SK-N-SH (cell line): ENCODE data around the gene GPR15. TPM values are rescaled to one million over a fixed set of nuclear protein-coding genes. Genes with fewer than 3 reads are reported as not detected.

Experiments
- CTCF ChIA-PET: fragments of 300-600, 350-600 bp; formaldehyde crosslinking; extraction: SDS; loops from one replicate; lab custom pipeline; 2021; lab: Yijun Ruan, JAX
- POLR2A ChIA-PET: fragments of 350-600 bp; sonication (Branson Sonifier 250); formaldehyde crosslinking; extraction: SDS; loops from one replicate; lab custom pipeline; 2020; ENCODE audit warnings: antibody characterized with exemption, inconsistent platforms; lab: Yijun Ruan, JAX
- DNase-seq: peaks from one replicate; pipeline ENCODE4 v3.0.0; 2012
- H2AFZ ChIP-seq: fragments of 200-600 bp; sonication (generic); 2 replicates; pipeline ENCODE4 v1.8.1; 2016; ENCODE audit warnings: antibody characterized with exemption, mild to moderate bottlenecking, low read depth
- H3F3A ChIP-seq: fragments of 200-600 bp; sonication (generic); replicated peaks from 2 replicates; pipeline ENCODE3; 2016; ENCODE audit warnings: antibody characterized with exemption, mild to moderate bottlenecking; ENCODE audit not compliant: insufficient read depth
- H3K27ac ChIP-seq, 2 experiments: fragments of 200-500 bp in 1 of 2; fragments of 200-600 bp in 1 of 2; sonication (Bioruptor generic) in 1 of 2; sonication (generic), shearing (Covaris generic) in 1 of 2; 2 replicates each; pipeline versions ENCODE4 v1.5.1 to v1.6.1; 2014 to 2016; ENCODE audit warnings: low read depth in 2 of 2, inconsistent platforms in 1 of 2, low read length in 1 of 2, mild to moderate bottlenecking in 1 of 2, mixed read lengths in 1 of 2
- H3K27me3 ChIP-seq: fragments of 200-600 bp; sonication (generic), shearing (Covaris generic); 2 replicates; pipeline ENCODE4 v1.6.1; 2016; ENCODE audit warnings: mixed run types; ENCODE audit not compliant: insufficient read depth
- H3K36me3 ChIP-seq, 2 experiments: fragments of 200-500 bp in 1 of 2; fragments of 200-600 bp in 1 of 2; sonication (Bioruptor generic) in 1 of 2; sonication (generic) in 1 of 2; replicated peaks in 1 of 2; 2 replicates each; pipeline versions ENCODE3 to v1.5.1; 2014 to 2016; ENCODE audit warnings: low read length in 1 of 2, mild to moderate bottlenecking in 1 of 2; ENCODE audit not compliant: insufficient read depth in 2 of 2, control insufficient read depth in 1 of 2
- H3K4me1 ChIP-seq, 2 experiments: fragments of 200-500 bp in 1 of 2; fragments of 200-600 bp in 1 of 2; sonication (Bioruptor generic) in 1 of 2; sonication (generic), shearing (Covaris generic) in 1 of 2; 2 replicates each; pipeline versions ENCODE4 v1.5.1 to v1.6.1; 2014 to 2016; ENCODE audit warnings: low read depth in 1 of 2, low read length in 1 of 2, mixed run types in 1 of 2; ENCODE audit not compliant: insufficient read depth in 2 of 2, control insufficient read depth in 1 of 2
- H3K4me2 ChIP-seq: fragments of 200-600 bp; sonication (generic), shearing (Covaris generic); 2 replicates; pipeline ENCODE4 v1.6.1; 2017; ENCODE audit warnings: mixed run types
- H3K4me3 ChIP-seq, 2 experiments: fragments of 200-500 bp in 1 of 2; fragments of 200-600 bp in 1 of 2; sonication (Bioruptor generic) in 1 of 2; sonication (generic), shearing (Covaris generic) in 1 of 2; 2 replicates each; pipeline versions ENCODE4 v1.5.1 to v1.8.1; 2014 to 2016; ENCODE audit warnings: low read depth in 2 of 2, inconsistent platforms in 1 of 2, low read length in 1 of 2, mild to moderate bottlenecking in 1 of 2, mixed read lengths in 1 of 2, moderate library complexity in 1 of 2
- H3K79me2 ChIP-seq: fragments of 200-600 bp; sonication (generic); 2 replicates; pipeline ENCODE4 v1.8.1; 2017; ENCODE audit warnings: mild to moderate bottlenecking; ENCODE audit not compliant: insufficient read depth
- H3K9ac ChIP-seq: fragments of 200-600 bp; sonication (generic); 2 replicates; pipeline ENCODE4 v1.6.1; 2017; ENCODE audit warnings: mixed run types
- H3K9me2 ChIP-seq: fragments of 200-600 bp; sonication (generic); 2 replicates; pipeline ENCODE4 v1.6.1; 2017; ENCODE audit warnings: mixed run types
- H3K9me3 ChIP-seq: fragments of 200-600 bp; sonication (generic); 2 replicates; pipeline ENCODE4 v1.6.1; 2017; ENCODE audit warnings: mixed run types, mild to moderate bottlenecking, moderate library complexity
- H4K20me1 ChIP-seq: fragments of 200-600 bp; sonication (generic); 2 replicates; pipeline ENCODE4 v1.6.1; 2017; ENCODE audit warnings: mild to moderate bottlenecking, mixed run types; ENCODE audit not compliant: insufficient read depth
- CTCF ChIP-seq: fragments of 200-600 bp; sonication (generic); IDR thresholded peaks from 2 replicates; pipeline ENCODE4 v1.6.1; 2017; ENCODE audit warnings: antibody characterized with exemption, mild to moderate bottlenecking, moderate library complexity
- EZH2phosphoT487 ChIP-seq: fragments of 200-600 bp; sonication (generic); IDR thresholded peaks from 2 replicates; pipeline ENCODE4 v1.6.1; 2017; ENCODE audit warnings: low read depth, mixed run types, mild to moderate bottlenecking, antibody characterized with exemption, moderate library complexity, borderline replicate concordance
- FOSL2 ChIP-seq: IDR thresholded peaks from 2 replicates; pipeline ENCODE4 v1.4.0; 2012; ENCODE audit warnings: low read depth, mild to moderate bottlenecking, moderate library complexity, borderline replicate concordance
- FOXJ3 ChIP-seq: sonication (generic); formaldehyde crosslinking; IDR thresholded peaks from 2 replicates; pipeline ENCODE4 v1.5.1; 2020; ENCODE audit warnings: mild to moderate bottlenecking, missing genetic modification reagents
- FOXM1 ChIP-seq: IDR thresholded peaks from 2 replicates; pipeline ENCODE4 v1.4.0; 2012; ENCODE audit warnings: low read depth, mild to moderate bottlenecking
- GABPA ChIP-seq: IDR thresholded peaks from 2 replicates; pipeline ENCODE4 v1.4.0; 2012; ENCODE audit warnings: low read depth, mild to moderate bottlenecking
- MXI1 ChIP-seq: IDR thresholded peaks from 2 replicates; pipeline ENCODE4 v1.6.1; 2012; ENCODE audit warnings: mild to moderate bottlenecking, low read depth, low read length, improper control_type of control experiment
- NFIC ChIP-seq: IDR thresholded peaks from 2 replicates; pipeline ENCODE4 v1.4.0; 2012; ENCODE audit warnings: borderline replicate concordance
- PBX3 ChIP-seq: IDR thresholded peaks from 2 replicates; pipeline ENCODE4; 2012
- POLR2AphosphoS5 ChIP-seq: IDR thresholded peaks from 2 replicates; pipeline ENCODE4 v1.6.1; 2012; ENCODE audit warnings: low read depth, low read length
- RAD21 ChIP-seq: IDR thresholded peaks from 2 replicates; pipeline ENCODE4 v1.6.1; 2012; ENCODE audit warnings: mild to moderate bottlenecking, low read length
- RCOR1 ChIP-seq: fragments of 150-350 bp; IDR thresholded peaks from 2 replicates; pipeline ENCODE4 v1.6.1; 2017; ENCODE audit warnings: antibody characterized with exemption, low read length
- RXRA ChIP-seq: IDR thresholded peaks from 2 replicates; pipeline ENCODE4 v1.4.0; 2012; ENCODE audit warnings: low read depth, mild to moderate bottlenecking, borderline replicate concordance
- TEAD4 ChIP-seq: IDR thresholded peaks from 2 replicates; pipeline ENCODE4 v1.4.0; 2012; ENCODE audit warnings: mild to moderate bottlenecking, borderline replicate concordance; ENCODE audit not compliant: insufficient read depth
- USF1 ChIP-seq: IDR thresholded peaks from 2 replicates; pipeline ENCODE4 v1.4.0; 2012; ENCODE audit warnings: low read depth, borderline replicate concordance
- USF2 ChIP-seq: fragments of 150-350 bp; IDR thresholded peaks from 2 replicates; pipeline ENCODE4 v1.6.1; 2017; ENCODE audit warnings: antibody characterized with exemption, low read length, low read depth, borderline replicate concordance
- YY1 ChIP-seq: IDR thresholded peaks from 2 replicates; pipeline ENCODE4 v1.4.0; 2012; ENCODE audit warnings: low read depth, mild to moderate bottlenecking
- ZBTB33 ChIP-seq: IDR thresholded peaks from 2 replicates; pipeline ENCODE4 v1.4.0; 2012; ENCODE audit warnings: low read depth, borderline replicate concordance
- WGBS: methylation state at CpG from one replicate; pipeline ENCODE4 v1.1.6; 2017; ENCODE audit warnings: low lambda C conversion rate; 5-methylcytosine and 5-hydroxymethylcytosine counted together
- polyA plus RNA-seq, 3 experiments: library from polyadenylated mRNA; depleted of rRNA; stranded (reverse); fragments of >200 nt; gene quantifications; 2 replicates each; pipeline ENCODE4 v1.2.3, GENCODE V29; 2012

The GPR15 gene
- polyA plus RNA-seq, 1 of the 3 experiments (the other 2 are of a cell fraction): not detected

GRCh38 chr3:98550833-98551232 lies 19.1 kb downstream of the GPR15 start:
- no peak overlapping the region for H3K4me3 ChIP-seq
- 18% methylated on average over 3 of the region's 3 CpGs for WGBS
- H3F3A ChIP-seq: no peaks in the 10 kb centered on the region
- no peak overlapping the region for H3K4me2 ChIP-seq
- no peaks in the 10 kb centered on the region for H3K79me2 ChIP-seq
- POLR2A ChIA-PET: no interaction called here
- no peaks in the 10 kb centered on the region for H3K9me3 ChIP-seq
- TF ChIP-seq RXRA: no peak
- TF ChIP-seq FOSL2: no peak
- TF ChIP-seq POLR2AphosphoS5: no peak
- TF ChIP-seq USF1: no peak
- no peak for TF ChIP-seq RAD21
- no peak for TF ChIP-seq RCOR1
- TF ChIP-seq USF2: no peak
- no peak for TF ChIP-seq PBX3
- no peak for TF ChIP-seq EZH2phosphoT487
- no peak for TF ChIP-seq NFIC
- TF ChIP-seq YY1: no peak
- TF ChIP-seq FOXJ3 (CRISPR knock-in tag): no peak
- no peak for TF ChIP-seq MXI1
- TF ChIP-seq CTCF: no peak
- TF ChIP-seq ZBTB33: no peak
- TF ChIP-seq FOXM1: no peak
- TF ChIP-seq GABPA: no peak
- TF ChIP-seq TEAD4: no peak
- H3K27ac ChIP-seq: no peak overlapping the region
- H2AFZ ChIP-seq: no peak overlapping the region
- no peaks in the 10 kb centered on the region for H3K36me3 ChIP-seq
- CTCF ChIA-PET: interaction anchor here (1.8 kb wide), 1 partner anchor 14 kb away, joined by 4 read pairs; no protein-coding TSS in a partner anchor
- peaks cover 17% of the 10 kb centered on the region for H3K27me3 ChIP-seq
- H3K9me2 ChIP-seq: no peaks in the 10 kb centered on the region
- H4K20me1 ChIP-seq: no peaks in the 10 kb centered on the region
- H3K9ac ChIP-seq: no peak overlapping the region
- DNase-seq: no peak
- no peaks in the 10 kb centered on the region for H3K4me1 ChIP-seq
